Measurements from ENCODE around the gene MUC4. TPM values are rescaled to one million over a fixed set of nuclear protein-coding genes. Genes with fewer than 3 reads are reported as not detected.

Gene MUC4
- total and polyA plus RNA-seq, 9 of the 15 experiments (the other 6 are each of a cell fraction or from before 2014, with no cell fraction given), result under 0.01 to 0.21 (median 0.10) TPM; not detected in 4

DNA sequence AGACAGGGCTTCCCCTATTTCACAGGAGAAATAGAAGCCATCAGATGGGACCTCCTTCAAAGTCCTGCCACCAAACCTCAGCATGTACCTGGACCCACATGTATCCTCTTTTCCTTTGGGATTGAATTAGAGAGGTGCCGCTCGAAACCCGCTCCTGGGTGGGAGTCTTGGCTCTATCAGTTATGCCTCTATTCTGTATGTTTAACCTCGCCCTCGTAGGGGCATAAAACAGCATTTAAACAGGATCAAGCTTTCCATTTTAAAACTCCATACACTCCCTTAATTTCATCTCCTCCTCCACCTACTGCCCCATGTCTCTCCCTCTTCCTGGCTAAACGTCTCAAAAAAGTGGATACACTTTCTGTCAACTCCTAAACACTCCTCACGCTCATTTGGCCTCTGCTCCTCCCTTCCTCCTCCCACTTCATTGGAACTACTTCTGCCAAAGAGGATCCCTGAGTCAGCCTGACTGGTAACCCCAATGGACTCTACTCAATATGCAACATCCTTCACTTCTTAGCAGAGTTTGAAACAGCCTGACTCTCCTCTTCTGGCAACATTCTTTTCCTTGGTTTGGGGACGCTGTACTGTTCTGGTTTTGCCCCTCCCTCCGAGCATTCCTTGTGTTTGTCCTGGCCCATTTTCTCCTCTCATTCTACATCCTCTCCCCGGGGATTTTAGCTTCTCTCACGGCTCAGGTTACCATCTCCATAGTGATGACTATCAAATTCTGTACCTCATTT, 114.0 kb downstream of the MUC4 start (continued):
- TF ChIP-seq, protein P1, sequence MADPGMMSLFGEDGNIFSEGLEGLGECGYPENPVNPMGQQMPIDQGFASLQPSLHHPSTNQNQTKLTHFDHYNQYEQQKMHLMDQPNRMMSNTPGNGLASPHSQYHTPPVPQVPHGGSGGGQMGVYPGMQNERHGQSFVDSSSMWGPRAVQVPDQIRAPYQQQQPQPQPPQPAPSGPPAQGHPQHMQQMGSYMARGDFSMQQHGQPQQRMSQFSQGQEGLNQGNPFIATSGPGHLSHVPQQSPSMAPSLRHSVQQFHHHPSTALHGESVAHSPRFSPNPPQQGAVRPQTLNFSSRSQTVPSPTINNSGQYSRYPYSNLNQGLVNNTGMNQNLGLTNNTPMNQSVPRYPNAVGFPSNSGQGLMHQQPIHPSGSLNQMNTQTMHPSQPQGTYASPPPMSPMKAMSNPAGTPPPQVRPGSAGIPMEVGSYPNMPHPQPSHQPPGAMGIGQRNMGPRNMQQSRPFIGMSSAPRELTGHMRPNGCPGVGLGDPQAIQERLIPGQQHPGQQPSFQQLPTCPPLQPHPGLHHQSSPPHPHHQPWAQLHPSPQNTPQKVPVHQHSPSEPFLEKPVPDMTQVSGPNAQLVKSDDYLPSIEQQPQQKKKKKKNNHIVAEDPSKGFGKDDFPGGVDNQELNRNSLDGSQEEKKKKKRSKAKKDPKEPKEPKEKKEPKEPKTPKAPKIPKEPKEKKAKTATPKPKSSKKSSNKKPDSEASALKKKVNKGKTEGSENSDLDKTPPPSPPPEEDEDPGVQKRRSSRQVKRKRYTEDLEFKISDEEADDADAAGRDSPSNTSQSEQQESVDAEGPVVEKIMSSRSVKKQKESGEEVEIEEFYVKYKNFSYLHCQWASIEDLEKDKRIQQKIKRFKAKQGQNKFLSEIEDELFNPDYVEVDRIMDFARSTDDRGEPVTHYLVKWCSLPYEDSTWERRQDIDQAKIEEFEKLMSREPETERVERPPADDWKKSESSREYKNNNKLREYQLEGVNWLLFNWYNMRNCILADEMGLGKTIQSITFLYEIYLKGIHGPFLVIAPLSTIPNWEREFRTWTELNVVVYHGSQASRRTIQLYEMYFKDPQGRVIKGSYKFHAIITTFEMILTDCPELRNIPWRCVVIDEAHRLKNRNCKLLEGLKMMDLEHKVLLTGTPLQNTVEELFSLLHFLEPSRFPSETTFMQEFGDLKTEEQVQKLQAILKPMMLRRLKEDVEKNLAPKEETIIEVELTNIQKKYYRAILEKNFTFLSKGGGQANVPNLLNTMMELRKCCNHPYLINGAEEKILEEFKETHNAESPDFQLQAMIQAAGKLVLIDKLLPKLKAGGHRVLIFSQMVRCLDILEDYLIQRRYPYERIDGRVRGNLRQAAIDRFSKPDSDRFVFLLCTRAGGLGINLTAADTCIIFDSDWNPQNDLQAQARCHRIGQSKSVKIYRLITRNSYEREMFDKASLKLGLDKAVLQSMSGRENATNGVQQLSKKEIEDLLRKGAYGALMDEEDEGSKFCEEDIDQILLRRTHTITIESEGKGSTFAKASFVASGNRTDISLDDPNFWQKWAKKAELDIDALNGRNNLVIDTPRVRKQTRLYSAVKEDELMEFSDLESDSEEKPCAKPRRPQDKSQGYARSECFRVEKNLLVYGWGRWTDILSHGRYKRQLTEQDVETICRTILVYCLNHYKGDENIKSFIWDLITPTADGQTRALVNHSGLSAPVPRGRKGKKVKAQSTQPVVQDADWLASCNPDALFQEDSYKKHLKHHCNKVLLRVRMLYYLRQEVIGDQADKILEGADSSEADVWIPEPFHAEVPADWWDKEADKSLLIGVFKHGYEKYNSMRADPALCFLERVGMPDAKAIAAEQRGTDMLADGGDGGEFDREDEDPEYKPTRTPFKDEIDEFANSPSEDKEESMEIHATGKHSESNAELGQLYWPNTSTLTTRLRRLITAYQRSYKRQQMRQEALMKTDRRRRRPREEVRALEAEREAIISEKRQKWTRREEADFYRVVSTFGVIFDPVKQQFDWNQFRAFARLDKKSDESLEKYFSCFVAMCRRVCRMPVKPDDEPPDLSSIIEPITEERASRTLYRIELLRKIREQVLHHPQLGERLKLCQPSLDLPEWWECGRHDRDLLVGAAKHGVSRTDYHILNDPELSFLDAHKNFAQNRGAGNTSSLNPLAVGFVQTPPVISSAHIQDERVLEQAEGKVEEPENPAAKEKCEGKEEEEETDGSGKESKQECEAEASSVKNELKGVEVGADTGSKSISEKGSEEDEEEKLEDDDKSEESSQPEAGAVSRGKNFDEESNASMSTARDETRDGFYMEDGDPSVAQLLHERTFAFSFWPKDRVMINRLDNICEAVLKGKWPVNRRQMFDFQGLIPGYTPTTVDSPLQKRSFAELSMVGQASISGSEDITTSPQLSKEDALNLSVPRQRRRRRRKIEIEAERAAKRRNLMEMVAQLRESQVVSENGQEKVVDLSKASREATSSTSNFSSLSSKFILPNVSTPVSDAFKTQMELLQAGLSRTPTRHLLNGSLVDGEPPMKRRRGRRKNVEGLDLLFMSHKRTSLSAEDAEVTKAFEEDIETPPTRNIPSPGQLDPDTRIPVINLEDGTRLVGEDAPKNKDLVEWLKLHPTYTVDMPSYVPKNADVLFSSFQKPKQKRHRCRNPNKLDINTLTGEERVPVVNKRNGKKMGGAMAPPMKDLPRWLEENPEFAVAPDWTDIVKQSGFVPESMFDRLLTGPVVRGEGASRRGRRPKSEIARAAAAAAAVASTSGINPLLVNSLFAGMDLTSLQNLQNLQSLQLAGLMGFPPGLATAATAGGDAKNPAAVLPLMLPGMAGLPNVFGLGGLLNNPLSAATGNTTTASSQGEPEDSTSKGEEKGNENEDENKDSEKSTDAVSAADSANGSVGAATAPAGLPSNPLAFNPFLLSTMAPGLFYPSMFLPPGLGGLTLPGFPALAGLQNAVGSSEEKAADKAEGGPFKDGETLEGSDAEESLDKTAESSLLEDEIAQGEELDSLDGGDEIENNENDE (IDR thresholded peaks at IDR 0.05; ENCODE audit: low read depth, low read length), result no peak
- TF ChIP-seq ZNF766 (CRISPR knock-in tag; conservative IDR thresholded peaks at IDR 0.05) (no peak), ZC3H11A (IDR thresholded peaks at IDR 0.05; ENCODE audit: low read depth, low read length) (peak; percentile 69; the same call in 1 of the 2 replicates), RAD51 (IDR thresholded peaks at IDR 0.05; ENCODE audit: borderline replicate concordance, low read depth) (no peak), SRF (CRISPR knock-in tag; IDR thresholded peaks at IDR 0.05) (no peak), ZSCAN32 (CRISPR knock-in tag; IDR thresholded peaks at IDR 0.05) (no peak), TEAD1 (CRISPR knock-in tag; IDR thresholded peaks at IDR 0.05) (peak in 1 of 2 experiments; percentile 66; a peak in 1 of 4 replicates), HLTF (IDR thresholded peaks at IDR 0.05) (peak; percentile 78; the same call in 1 of the 2 replicates), ELF1 (tag; IDR thresholded peaks at IDR 0.05) (no peak), ZFPM2 (CRISPR knock-in tag; IDR thresholded peaks at IDR 0.05) (0 out of 2 replicates have a peak, but pooled peaks have one; percentile 60), MEIS2 (IDR thresholded peaks at IDR 0.05; ENCODE audit: partially characterized antibody) (peak; percentile 38), MAFK (IDR thresholded peaks at IDR 0.05; ENCODE audit: low read length) (peak; percentile 97)
- TF ChIP-seq, protein P2, sequence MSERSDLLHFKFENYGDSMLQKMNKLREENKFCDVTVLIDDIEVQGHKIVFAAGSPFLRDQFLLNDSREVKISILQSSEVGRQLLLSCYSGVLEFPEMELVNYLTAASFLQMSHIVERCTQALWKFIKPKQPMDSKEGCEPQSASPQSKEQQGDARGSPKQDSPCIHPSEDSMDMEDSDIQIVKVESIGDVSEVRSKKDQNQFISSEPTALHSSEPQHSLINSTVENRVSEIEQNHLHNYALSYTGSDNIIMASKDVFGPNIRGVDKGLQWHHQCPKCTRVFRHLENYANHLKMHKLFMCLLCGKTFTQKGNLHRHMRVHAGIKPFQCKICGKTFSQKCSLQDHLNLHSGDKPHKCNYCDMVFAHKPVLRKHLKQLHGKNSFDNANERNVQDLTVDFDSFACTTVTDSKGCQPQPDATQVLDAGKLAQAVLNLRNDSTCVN (CRISPR knock-in tag; IDR thresholded peaks at IDR 0.05), result peak; percentile 96

Measured in K562 (cell line).